HG03095 (cell line): ENCODE data around the gene GPC6.
"Not testable (repeated sequence)": the region's sequence is repeated elsewhere in the genome, so short reads cannot be mapped to it uniquely, and the experiment has no call there.

Source experiments
- ATAC-seq: cut with Tn5 transposase; IDR thresholded peaks from one replicate; pipeline ENCODE4 v1.9.1; 2021; ENCODE audit warnings: moderate library complexity; ENCODE audit not compliant: unreplicated experiment

Gene GPC6

DNA sequence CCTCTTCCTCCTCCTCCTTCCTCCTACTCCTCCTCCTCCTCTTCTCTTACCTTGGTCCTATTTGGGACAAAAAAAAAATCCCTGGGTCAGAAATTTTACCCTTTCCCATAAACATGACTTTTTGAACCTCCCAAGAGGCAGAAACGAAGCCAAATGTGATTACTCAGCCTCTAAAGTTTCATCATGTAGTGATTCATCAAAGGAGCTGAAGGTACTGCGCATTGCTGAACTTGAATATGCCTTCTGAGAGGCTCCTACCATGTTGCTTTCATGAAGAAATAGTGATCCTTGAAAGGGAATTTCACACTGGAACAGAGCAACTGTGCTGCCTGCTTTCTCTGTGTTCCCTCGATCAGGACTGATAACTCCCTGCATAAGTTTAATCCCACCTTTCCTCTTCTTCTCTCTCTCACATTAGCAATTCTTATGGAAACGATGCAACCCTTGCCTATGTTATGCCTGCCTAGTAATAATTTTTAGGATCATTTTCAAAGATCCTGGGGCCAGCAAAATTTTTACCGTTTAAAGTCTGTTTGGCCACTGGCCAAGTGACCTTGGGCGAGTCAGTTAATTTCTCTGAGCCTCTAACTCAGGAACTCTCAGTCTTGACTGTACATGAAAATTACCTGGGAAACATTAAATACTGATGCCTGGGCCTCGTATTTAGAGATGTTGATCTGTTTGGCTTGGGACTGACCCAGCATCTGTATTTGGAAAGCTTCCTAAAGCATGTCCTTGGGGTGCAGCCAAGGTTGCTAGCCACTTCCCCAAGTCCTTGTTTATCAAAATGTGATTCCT lies 1103.3 kb downstream of the GPC6 start:
- no peak for ATAC-seq

GRCh38 chr13:94330552-94331071 lies 1104.0 kb downstream of the GPC6 start:
- ATAC-seq: no peak

- no peak for ATAC-seq
Measured at GRCh38 chr13:94331281-94331680, 1104.7 kb downstream of the GPC6 start.

GRCh38 chr13:94332359-94333096 lies 1105.9 kb downstream of the GPC6 start:
- no peak for ATAC-seq

DNA sequence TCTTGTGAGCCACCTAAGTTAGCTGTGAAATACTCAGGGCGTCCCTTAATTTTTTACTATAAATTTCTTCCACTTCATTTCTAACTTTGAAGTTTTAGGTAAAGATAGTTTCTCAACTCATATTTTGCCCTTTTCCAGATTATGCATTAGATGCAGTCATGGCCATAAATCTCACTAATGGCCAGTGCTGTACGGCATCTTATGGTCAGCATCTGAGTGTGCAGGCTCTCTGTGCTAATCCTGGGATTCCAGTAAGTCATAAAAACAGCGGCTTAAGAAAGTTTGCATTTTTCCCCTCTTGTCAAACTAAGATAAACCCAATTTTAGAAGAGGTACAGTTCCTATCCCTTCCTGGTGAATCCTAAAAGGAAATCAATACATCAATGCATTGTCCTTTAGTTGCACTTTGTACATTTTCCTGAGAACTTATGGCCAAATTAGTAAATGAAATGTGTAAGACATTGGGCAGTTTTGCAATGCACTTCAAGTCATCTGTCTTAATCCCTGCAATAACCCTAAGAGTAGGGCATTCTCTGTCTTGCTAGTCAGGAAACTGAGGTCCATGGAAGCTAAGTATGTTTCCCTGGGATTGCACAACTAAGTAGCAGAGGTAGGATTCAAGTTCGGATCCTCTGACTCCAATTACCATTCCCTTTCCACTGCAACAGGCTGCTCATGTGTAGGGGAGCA lies 1106.7 kb downstream of the GPC6 start:
- no peak for ATAC-seq

DNA sequence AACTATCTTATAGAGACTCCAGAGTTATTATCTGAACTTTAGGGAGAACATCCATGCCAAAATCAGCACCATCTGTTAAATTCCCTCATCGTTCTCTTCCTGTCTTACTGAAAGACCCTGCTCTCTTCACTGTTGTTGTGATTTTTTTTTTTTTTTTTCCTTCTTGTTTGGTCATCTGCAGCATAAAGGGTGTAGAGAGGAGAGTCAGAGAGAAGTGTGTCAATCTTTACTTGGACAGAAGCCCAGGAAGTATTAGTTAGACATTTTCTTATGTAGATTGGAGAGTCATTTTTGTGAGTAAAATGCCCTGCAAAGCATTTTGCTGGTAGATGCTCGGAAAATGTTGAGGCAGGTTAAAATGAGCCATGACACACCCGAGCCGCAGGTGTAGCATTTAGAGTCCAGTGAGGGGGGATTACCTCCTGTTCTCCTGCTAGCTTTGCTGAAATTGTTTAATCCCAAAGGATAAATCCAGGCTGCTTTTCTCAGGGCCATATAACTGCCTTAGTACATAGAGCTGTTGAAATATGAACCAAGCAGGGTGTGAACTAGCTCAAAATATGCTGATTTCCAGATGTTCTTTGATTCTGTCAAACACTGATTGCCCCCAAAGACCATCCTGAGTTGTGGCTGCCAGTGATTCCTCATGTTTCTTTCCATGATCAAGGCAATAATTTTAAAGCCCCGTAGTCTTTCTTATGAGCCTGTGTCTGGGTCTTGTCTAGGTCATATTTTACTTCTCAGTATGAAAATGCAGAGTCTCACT lies 1109.3 kb downstream of the GPC6 start:
- no peak for ATAC-seq

- ATAC-seq: no peak
Measured at GRCh38 chr13:94339116-94339687, 1112.6 kb downstream of the GPC6 start.

DNA sequence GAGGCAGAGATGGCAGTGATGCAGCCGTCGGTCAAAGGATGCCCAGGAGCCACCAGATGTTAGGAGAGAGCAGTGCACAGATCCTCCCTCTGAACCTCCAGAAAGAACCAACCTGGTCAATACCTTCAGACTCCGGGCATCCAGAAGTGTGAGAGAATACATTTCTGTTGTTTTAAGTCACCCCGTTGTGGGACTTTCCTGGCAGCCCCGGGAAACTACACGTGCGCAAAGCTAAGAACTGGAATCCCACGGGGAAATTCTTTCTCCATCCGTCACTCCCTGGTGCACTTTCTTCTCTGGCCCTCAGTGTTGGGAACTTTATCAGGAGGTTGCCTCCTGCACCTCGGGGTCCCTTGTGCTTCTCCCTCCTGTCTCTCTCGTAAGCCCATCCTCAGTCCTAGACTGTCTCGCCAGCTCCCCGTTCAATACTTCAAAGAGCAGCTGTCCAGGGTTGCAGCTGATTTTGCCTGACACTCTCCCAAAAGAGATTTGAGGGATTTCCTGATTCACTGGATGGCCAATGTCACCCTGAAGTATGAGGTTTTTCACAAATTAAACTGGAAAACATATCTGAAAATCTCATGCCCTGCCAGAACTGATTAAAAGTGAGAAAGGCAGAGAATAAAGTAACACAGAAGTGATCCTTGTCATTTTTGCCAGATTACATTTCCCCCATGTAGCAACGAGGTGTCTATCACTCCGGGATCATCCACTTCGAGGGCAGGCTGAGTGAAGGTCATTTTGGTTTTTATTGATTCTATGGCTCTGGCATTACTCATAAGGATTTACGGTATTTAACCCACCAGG lies 1116.0 kb downstream of the GPC6 start:
- no peak for ATAC-seq

- ATAC-seq: no peak
Measured at GRCh38 chr13:94343243-94343585, 1116.6 kb downstream of the GPC6 start.

DNA sequence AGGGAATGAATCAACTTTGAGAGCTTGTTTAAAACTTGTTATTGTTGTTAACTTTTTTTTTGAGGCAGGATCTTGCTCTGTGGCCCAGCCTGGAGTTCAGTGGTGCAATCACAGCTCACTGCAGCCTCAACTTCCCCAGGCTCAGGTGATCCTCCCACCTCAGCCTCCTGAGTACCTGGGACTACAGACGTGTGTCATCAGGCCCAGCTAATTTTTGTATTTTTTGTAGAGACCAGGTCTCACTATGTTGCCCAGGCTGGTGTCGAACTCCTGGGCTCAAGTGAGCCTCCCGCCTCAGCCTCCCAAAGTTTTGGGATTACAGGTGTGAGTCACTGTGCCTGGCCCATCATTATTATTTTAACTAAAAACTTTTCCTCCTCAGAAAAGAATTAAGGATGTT lies 1117.1 kb downstream of the GPC6 start:
- not testable (repeated sequence) for ATAC-seq

- ATAC-seq: no peak
Measured at GRCh38 chr13:94344126-94344818, 1117.7 kb downstream of the GPC6 start.

DNA sequence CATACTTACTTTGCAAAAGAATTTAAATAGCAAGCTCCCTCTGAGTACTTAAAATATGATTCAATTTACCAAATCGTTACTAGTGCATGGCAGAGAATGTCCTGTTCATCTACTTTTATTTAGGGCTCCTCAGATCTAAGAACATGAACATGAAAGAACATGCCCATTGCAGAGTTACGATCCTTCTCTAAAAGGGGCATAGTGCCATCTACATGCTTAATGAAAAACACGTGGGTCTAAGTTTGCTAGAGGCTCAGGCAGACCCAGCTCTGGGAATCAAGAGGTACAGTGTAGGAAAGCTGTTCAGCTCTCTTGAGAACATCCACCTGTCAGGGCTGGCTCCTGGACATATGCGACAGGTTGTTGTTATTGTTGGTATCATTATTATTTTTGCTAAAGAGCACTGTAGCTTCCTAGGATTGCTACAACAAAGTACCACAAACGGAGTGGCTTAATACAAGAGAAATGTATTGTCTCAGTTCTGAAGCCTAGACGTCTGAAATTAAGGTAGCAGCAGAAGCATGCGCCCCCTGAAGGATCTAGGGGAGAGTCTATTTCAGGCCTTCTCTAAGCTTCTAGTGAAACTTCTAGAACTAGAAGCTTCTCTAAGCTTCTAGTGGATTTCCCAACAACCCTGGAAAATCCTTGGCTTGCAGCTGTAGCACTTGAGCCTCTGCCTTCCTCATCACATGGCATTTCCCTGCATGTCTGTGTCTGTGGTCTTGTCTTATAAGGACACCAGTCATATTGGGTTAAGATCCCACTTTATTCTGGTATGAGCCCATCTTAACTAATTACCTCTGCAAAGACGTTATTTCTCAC lies 1119.0 kb downstream of the GPC6 start:
- no peak for ATAC-seq

- ATAC-seq: no peak
Measured at GRCh38 chr13:94346261-94347019, 1119.8 kb downstream of the GPC6 start.

DNA sequence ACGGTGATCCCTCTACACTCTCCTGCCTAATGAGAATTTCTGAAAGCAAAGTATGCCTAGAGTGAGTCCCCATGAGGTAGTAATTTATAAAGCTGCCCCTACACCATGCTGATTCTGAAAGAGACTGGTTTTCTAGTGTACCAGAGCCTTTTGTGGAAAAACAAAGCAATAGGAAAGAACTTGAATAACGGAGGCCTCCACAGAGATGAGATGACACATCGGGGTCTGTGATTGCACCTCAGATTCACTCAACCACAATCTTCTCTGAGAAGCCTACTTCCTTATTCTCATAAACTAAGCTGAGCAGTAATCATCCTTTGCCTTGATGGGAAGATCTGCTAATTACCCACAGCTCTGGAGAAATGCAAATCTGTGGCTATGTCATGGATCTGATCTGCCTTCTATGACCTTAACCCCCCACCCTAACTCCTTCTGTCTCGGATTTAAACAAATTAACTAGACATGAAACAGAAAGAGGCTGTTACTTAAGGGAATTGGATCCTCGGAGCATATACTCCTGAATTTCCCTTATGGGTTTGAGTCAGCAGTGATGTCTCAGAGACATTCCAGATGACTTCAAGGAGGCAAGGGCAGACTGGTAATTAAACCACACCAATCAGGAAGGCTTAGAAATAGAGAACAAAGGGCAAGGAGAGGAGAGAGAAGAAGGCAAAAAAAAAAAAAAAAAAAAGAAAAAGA lies 1124.8 kb downstream of the GPC6 start:
- ATAC-seq: no peak

DNA sequence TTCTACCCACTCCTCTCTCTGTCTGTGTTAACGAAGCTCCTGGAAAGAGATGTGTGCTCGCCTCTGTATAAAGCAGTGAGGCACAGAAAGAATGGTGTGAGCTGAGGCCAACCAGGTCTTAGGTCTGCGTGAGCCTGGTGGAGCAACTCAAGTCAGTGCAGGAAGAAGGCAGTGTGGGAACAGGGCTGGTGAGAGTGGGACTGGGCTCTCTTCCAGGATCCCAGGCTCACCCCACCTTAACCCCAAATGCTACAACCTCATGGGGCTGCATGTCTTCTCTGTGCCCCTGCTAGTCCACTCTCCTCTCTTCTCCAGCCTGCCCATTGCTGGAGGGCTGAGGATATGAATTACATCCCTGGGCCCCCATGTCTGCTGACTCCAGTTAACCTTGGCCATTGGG lies 1125.5 kb downstream of the GPC6 start:
- no peak for ATAC-seq

- no peak for ATAC-seq
Measured at GRCh38 chr13:94353167-94353710, 1126.6 kb downstream of the GPC6 start.

- no peak for ATAC-seq
Measured at GRCh38 chr13:94359875-94360274, 1133.3 kb downstream of the GPC6 start.
